Measurements from ENCODE around the gene TECPR1.

TECPR1 gene

GRCh38 chr7:98231493-98232262 is 20.4 kb downstream of the TECPR1 start:
- H3K36me3 ChIP-seq (ENCODE audit: insufficient read depth, low read length), result peaks cover 4% of the 10 kb centered on the region
- no peak overlapping the region for H3K9ac ChIP-seq (ENCODE audit: low read depth, low read length)
- H3K4me2 ChIP-seq (ENCODE audit: low read length), result no peak overlapping the region
- H3K9me3 ChIP-seq (replicated peaks; ENCODE audit: low read length), result no peaks in the 10 kb centered on the region
- no peaks in the 10 kb centered on the region for H3K27me3 ChIP-seq (ENCODE audit: control insufficient read depth, insufficient read depth, low read length)
- H3K4me1 ChIP-seq (ENCODE audit: control insufficient read depth, insufficient read depth, low read length), result no peaks in the 10 kb centered on the region
- no peak overlapping the region for H3K4me3 ChIP-seq (ENCODE audit: low read length)

DNA sequence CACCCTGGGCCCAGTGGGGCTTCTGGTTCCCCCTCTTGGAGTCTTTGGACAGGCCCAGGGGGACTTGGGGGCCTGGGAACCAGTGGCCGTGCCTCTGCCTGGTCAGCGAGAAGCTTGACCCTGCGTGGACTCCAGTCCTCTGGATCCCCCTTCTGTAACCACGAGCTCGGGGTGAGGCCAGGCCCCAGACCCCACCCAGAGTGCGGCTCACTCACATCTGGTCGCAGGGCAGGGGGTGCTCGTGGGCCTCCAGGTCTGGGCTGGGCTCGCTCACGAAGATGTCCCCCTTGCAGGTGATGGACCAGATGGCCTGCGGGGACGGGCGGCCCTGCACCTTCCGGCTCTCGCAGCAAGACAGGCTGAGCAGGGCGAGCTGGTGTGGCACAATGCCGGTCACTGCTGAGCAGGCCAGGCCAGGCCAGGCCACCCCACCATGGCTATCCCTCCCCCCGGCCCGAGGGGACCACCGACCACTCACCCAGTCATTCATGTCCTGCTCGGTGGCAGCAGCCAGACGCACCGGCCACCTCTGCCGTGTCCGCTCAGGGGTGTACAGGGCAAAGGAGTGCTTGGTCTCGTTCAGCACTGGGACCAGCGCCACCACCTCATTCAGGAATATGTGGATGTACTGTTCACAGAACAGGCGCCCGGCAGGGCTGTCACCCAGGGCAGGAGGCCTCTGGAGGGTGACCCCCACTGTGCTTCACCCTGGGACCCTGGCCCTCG is 21.1 kb downstream of the TECPR1 start:
- peaks cover 4% of the 10 kb centered on the region for H3K36me3 ChIP-seq (ENCODE audit: insufficient read depth, low read length)
- H3K9ac ChIP-seq (ENCODE audit: low read depth, low read length), result no peak overlapping the region

GRCh38 chr7:98229991-98230745 is 21.9 kb downstream of the TECPR1 start:
- H3K4me1 ChIP-seq (ENCODE audit: control insufficient read depth, insufficient read depth, low read length), result no peaks in the 10 kb centered on the region
- no peaks in the 10 kb centered on the region for H3K9me3 ChIP-seq (replicated peaks; ENCODE audit: low read length)
- H3K36me3 ChIP-seq (ENCODE audit: insufficient read depth, low read length), result peaks cover 4% of the 10 kb centered on the region
- no peak overlapping the region for H3K4me3 ChIP-seq (ENCODE audit: low read length)
- H3K4me2 ChIP-seq (ENCODE audit: low read length), result no peak overlapping the region
- H3K9ac ChIP-seq (ENCODE audit: low read depth, low read length), result no peak overlapping the region
- H3K27me3 ChIP-seq (ENCODE audit: control insufficient read depth, insufficient read depth, low read length), result no peaks in the 10 kb centered on the region

More for the DNA sequence above, 21.1 kb downstream of the TECPR1 start:
- H3K4me3 ChIP-seq (ENCODE audit: low read length), result no peak overlapping the region
- H3K4me1 ChIP-seq (ENCODE audit: control insufficient read depth, insufficient read depth, low read length), result no peaks in the 10 kb centered on the region
- H3K27me3 ChIP-seq (ENCODE audit: control insufficient read depth, insufficient read depth, low read length), result no peaks in the 10 kb centered on the region
- H3K4me2 ChIP-seq (ENCODE audit: low read length), result no peak overlapping the region
- no peaks in the 10 kb centered on the region for H3K9me3 ChIP-seq (replicated peaks; ENCODE audit: low read length)

DNA sequence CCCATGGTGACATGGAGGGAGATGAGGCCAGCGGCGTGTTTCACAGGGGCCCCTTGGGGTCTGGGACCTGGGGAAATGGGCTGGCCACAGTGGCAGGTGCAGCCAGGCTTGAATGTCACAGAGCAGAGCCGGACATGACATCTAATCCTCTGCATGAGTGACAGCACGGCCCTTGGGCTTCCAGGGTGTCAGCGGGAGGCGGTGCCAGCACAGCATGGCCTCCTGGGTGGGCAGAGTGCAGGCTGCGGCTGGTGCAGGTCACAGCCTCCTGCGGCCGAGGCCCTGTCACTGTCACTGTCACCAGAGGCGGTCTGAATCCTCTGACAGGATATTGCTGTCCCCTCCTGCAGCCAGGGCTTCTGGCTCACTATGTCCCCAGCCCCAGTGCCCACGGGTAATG is 22.6 kb downstream of the TECPR1 start:
- H3K4me1 ChIP-seq (ENCODE audit: control insufficient read depth, insufficient read depth, low read length), result no peaks in the 10 kb centered on the region
- H3K4me2 ChIP-seq (ENCODE audit: low read length), result no peak overlapping the region
- H3K36me3 ChIP-seq (ENCODE audit: insufficient read depth, low read length), result peaks cover 4% of the 10 kb centered on the region
- no peak overlapping the region for H3K4me3 ChIP-seq (ENCODE audit: low read length)
- H3K27me3 ChIP-seq (ENCODE audit: control insufficient read depth, insufficient read depth, low read length), result no peaks in the 10 kb centered on the region
- no peaks in the 10 kb centered on the region for H3K9me3 ChIP-seq (replicated peaks; ENCODE audit: low read length)
- no peak overlapping the region for H3K9ac ChIP-seq (ENCODE audit: low read depth, low read length)

DNA sequence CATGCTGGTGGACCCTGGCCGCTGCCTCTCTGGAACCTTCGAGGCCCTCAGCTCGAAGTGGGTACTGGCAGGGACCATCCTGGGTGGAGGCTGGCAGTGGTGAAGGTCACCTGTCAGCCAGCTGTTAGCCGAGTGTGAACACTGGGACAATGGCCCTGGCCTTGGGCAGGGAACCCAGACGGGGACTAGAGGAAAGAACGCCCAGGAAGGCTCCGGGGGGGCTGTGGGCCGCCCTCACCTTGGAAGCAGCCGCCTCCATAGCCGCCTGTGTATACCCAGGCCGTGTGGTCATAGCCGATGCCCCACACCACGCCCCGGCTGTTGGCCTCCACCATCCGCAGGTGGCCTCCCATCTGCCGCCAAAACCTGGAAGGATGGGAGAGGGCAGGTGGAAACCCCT is 23.2 kb downstream of the TECPR1 start:
- Histone ChIP-seq H3K36me3 (ENCODE audit: insufficient read depth, low read length) (peaks cover 4% of the 10 kb centered on the region), H3K27me3 (ENCODE audit: control insufficient read depth, insufficient read depth, low read length) (no peaks in the 10 kb centered on the region), H3K4me3 (ENCODE audit: low read length) (no peak overlapping the region), H3K9ac (ENCODE audit: low read depth, low read length) (no peak overlapping the region), H3K4me1 (ENCODE audit: control insufficient read depth, insufficient read depth, low read length) (no peaks in the 10 kb centered on the region), H3K9me3 (replicated peaks; ENCODE audit: low read length) (no peaks in the 10 kb centered on the region), H3K4me2 (ENCODE audit: low read length) (no peak overlapping the region)

DNA sequence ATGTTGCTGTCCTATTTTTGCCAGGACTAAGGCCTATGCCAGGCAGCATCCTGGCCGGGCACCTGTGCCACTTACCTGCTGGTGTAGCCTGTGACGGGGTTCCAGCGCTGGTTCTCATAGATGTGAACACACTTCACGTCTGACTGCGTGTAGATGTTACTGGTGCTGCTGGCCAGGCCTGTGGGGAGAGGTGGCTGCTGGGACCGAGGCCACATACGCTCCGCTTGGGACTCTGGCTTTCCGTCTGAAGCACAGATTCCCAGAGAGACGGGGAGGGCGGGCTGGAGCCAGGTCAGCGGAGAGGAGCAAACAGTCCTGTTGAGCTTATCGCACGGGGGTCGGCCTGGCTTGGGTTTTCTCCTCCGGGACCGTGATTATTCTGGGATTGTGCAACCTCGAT is 24.1 kb downstream of the TECPR1 start:
- no peaks in the 10 kb centered on the region for H3K27me3 ChIP-seq (ENCODE audit: control insufficient read depth, insufficient read depth, low read length)
- no peaks in the 10 kb centered on the region for H3K9me3 ChIP-seq (replicated peaks; ENCODE audit: low read length)
- H3K4me3 ChIP-seq (ENCODE audit: low read length), result no peak overlapping the region
- H3K9ac ChIP-seq (ENCODE audit: low read depth, low read length), result no peak overlapping the region
- H3K36me3 ChIP-seq (ENCODE audit: insufficient read depth, low read length), result peaks cover 4% of the 10 kb centered on the region
- H3K4me2 ChIP-seq (ENCODE audit: low read length), result no peak overlapping the region
- no peaks in the 10 kb centered on the region for H3K4me1 ChIP-seq (ENCODE audit: control insufficient read depth, insufficient read depth, low read length)

- Histone ChIP-seq H3K4me2 (ENCODE audit: low read length) (no peak overlapping the region), H3K27me3 (ENCODE audit: control insufficient read depth, insufficient read depth, low read length) (no peaks in the 10 kb centered on the region), H3K9ac (ENCODE audit: low read depth, low read length) (no peak overlapping the region), H3K36me3 (ENCODE audit: insufficient read depth, low read length) (peaks cover 8% of the 10 kb centered on the region), H3K4me3 (ENCODE audit: low read length) (no peak overlapping the region), H3K9me3 (replicated peaks; ENCODE audit: low read length) (no peaks in the 10 kb centered on the region), H3K4me1 (ENCODE audit: control insufficient read depth, insufficient read depth, low read length) (no peaks in the 10 kb centered on the region)
Measured at GRCh38 chr7:98225913-98226614, 26.0 kb downstream of the TECPR1 start.

DNA sequence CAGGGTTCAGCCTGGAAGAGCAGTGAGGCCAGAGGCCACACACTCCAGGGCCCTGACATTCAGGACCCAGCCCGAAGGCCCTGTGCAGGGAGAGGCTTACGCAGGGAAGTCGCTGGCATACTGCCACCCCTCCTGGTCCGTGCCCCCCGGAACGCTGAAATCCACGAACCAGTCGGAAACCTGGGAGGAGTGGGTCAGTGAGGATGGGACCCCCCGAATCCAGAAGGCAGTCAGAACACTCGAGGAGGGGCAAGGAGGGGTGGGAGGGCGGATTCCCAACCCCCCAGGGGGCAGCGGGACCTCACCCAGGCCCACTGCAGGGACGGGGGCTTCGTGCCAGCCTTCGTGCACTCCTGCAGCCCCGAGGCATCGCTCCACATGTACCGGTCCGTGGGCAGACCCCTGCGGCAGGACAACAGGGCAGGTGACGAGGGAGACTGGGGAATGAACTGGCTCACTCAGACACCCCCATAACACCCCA is 27.3 kb downstream of the TECPR1 start:
- H3K9me3 ChIP-seq (replicated peaks; ENCODE audit: low read length), result no peaks in the 10 kb centered on the region
- H3K27me3 ChIP-seq (ENCODE audit: control insufficient read depth, insufficient read depth, low read length), result no peaks in the 10 kb centered on the region
- H3K4me3 ChIP-seq (ENCODE audit: low read length), result no peak overlapping the region
- no peak overlapping the region for H3K4me2 ChIP-seq (ENCODE audit: low read length)
- no peak overlapping the region for H3K9ac ChIP-seq (ENCODE audit: low read depth, low read length)
- H3K4me1 ChIP-seq (ENCODE audit: control insufficient read depth, insufficient read depth, low read length), result no peaks in the 10 kb centered on the region
- H3K36me3 ChIP-seq (ENCODE audit: insufficient read depth, low read length), result peaks cover 8% of the 10 kb centered on the region

- H3K9ac ChIP-seq (ENCODE audit: low read depth, low read length), result no peak overlapping the region
- H3K4me3 ChIP-seq (ENCODE audit: low read length), result no peak overlapping the region
- peaks cover 8% of the 10 kb centered on the region for H3K36me3 ChIP-seq (ENCODE audit: insufficient read depth, low read length)
- H3K4me1 ChIP-seq (ENCODE audit: control insufficient read depth, insufficient read depth, low read length), result no peaks in the 10 kb centered on the region
- H3K27me3 ChIP-seq (ENCODE audit: control insufficient read depth, insufficient read depth, low read length), result no peaks in the 10 kb centered on the region
- H3K4me2 ChIP-seq (ENCODE audit: low read length), result no peak overlapping the region
- no peaks in the 10 kb centered on the region for H3K9me3 ChIP-seq (replicated peaks; ENCODE audit: low read length)
Measured at GRCh38 chr7:98223898-98224700, 27.9 kb downstream of the TECPR1 start.

DNA sequence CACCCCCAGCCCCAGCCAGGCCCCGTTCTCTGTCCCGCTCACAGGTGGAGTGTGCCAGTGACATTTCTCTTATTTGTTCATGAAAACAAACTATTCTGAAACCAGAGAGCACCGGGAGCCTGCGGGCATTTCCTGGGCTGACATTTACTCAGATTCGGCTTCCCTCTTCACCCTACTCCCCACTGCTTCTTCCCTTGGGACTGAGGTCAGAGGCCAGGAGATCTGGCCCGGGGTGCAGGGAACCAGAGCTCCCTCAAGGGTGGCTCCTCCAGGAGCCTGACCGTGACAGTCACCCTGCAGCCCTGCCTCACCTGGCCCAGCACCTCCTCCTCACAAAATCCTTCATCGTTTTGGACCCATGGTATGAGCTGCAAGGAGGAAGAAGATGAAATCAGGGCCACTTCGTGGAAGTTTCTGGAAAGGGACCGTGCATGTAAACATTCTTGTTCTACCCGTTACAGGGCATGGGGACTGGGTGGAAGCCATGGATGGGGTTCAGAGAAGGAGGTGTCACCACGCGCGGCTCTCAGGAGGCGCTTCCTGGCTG is 28.6 kb downstream of the TECPR1 start:
- peaks cover 8% of the 10 kb centered on the region for H3K36me3 ChIP-seq (ENCODE audit: insufficient read depth, low read length)
- H3K4me2 ChIP-seq (ENCODE audit: low read length), result no peak overlapping the region
- no peaks in the 10 kb centered on the region for H3K9me3 ChIP-seq (replicated peaks; ENCODE audit: low read length)
- no peaks in the 10 kb centered on the region for H3K4me1 ChIP-seq (ENCODE audit: control insufficient read depth, insufficient read depth, low read length)
- H3K4me3 ChIP-seq (ENCODE audit: low read length), result no peak overlapping the region
- H3K27me3 ChIP-seq (ENCODE audit: control insufficient read depth, insufficient read depth, low read length), result no peaks in the 10 kb centered on the region
- H3K9ac ChIP-seq (ENCODE audit: low read depth, low read length), result no peak overlapping the region

All from skeletal muscle satellite cell (primary cell).